HepG2 (cell line): ENCODE results near the gene CNOT10.

Experiments
- CEBPZ ChIP-seq: IDR thresholded peaks from 2 replicates; pipeline ENCODE4 v1.6.1; 2012; ENCODE audit warnings: low read length, improper control_type of control experiment
- CTCF ChIP-seq: sonication (generic); formaldehyde crosslinking; IDR thresholded peaks from 2 replicates; pipeline ENCODE4 v1.5.0; 2020; ENCODE audit warnings: mild to moderate bottlenecking, missing genetic modification reagents, moderate library complexity
- FOXA3 ChIP-seq: IDR thresholded peaks from 2 replicates; pipeline ENCODE4 v1.6.1; 2016; ENCODE audit warnings: missing genetic modification reagents, missing compliant biosample characterization
- NR3C1 ChIP-seq: sonication (generic); formaldehyde crosslinking; IDR thresholded peaks from 2 replicates; pipeline ENCODE4 v1.4.0; 2020; ENCODE audit warnings: missing genetic modification reagents
- POLR2AphosphoS5 ChIP-seq: IDR thresholded peaks from 2 replicates; pipeline ENCODE4 v1.6.1; 2012; ENCODE audit warnings: low read depth, low read length
- ZFY ChIP-seq: sonication (generic); formaldehyde crosslinking; IDR thresholded peaks from 2 replicates; pipeline ENCODE4 v1.4.0; 2020; ENCODE audit warnings: missing genetic modification reagents
- ZNF362 ChIP-seq: sonication (generic); formaldehyde crosslinking; IDR thresholded peaks from 2 replicates; pipeline ENCODE4 v1.4.0; 2020; ENCODE audit warnings: missing genetic modification reagents, mild to moderate bottlenecking, borderline replicate concordance

- TF ChIP-seq CTCF (CRISPR knock-in tag) (peak; percentile 73), FOXA3 (CRISPR knock-in tag) (no peak), NR3C1 (CRISPR knock-in tag) (no peak), ZNF362 (CRISPR knock-in tag) (no peak), POLR2AphosphoS5 (no peak), ZFY (CRISPR knock-in tag) (no peak), CEBPZ (no peak)
These were observed 48.7 kb downstream of the CNOT10 start for GRCh38 chr3:32733631-32734229.
